HEK293 (cell line): Measurements from ENCODE around the gene ZNF469.

ENCODE experiments used
- CTCF ChIA-PET: fragments of 350-600 bp; formaldehyde crosslinking; extraction: SDS; loops from one replicate; lab custom pipeline; 2021; ENCODE audit warnings: antibody characterized with exemption; lab: Yijun Ruan, JAX
- POLR2A ChIA-PET: fragments of 300-600 bp; formaldehyde crosslinking; extraction: SDS; loops from one replicate; lab custom pipeline; 2020; ENCODE audit warnings: antibody characterized with exemption, inconsistent platforms; lab: Yijun Ruan, JAX
- H3K27ac ChIP-seq: fragments of 200-500 bp; sonication (Bioruptor generic); 2 replicates; pipeline ENCODE4 v1.5.1; 2014; ENCODE audit warnings: low read depth, low read length, control low read depth, inconsistent platforms; ENCODE audit errors: extremely low read depth
- H3K36me3 ChIP-seq, 2 experiments: fragments of 200-500 bp in 1 of 2; sonication (Bioruptor generic) in 1 of 2; 1 replicate in 1 of 2; 2 replicates in 1 of 2; pipeline ENCODE4 v1.5.1; 2014 to 2017; ENCODE audit warnings: inconsistent platforms in 2 of 2, low read length in 2 of 2; ENCODE audit not compliant: control insufficient read depth in 2 of 2, insufficient read depth in 1 of 2
- H3K4me1 ChIP-seq: fragments of 200-500 bp; sonication (Bioruptor generic); 2 replicates; pipeline ENCODE4 v1.5.1; 2014; ENCODE audit warnings: mild to moderate bottlenecking, low read length, inconsistent platforms; ENCODE audit not compliant: control insufficient read depth, insufficient read depth
- H3K4me3 ChIP-seq: 2 replicates; pipeline ENCODE4 v1.5.1; 2011; ENCODE audit warnings: low read depth, mild to moderate bottlenecking, control low read depth, low read length, moderate library complexity
- H3K9me3 ChIP-seq: fragments of 200-500 bp; sonication (Bioruptor generic); 2 replicates; pipeline ENCODE4 v1.5.1; 2014; ENCODE audit warnings: low read depth, low read length, inconsistent platforms; ENCODE audit not compliant: control insufficient read depth, insufficient read depth
- KLF1 ChIP-seq: fragments of 450-650 bp; formaldehyde crosslinking; IDR thresholded peaks from 2 replicates; pipeline ENCODE4 v1.5.1; 2016; ENCODE audit warnings: missing biosample characterization, missing genetic modification characterization
- KLF16 ChIP-seq: fragments of 450-650 bp; formaldehyde crosslinking; IDR thresholded peaks from 2 replicates; pipeline ENCODE4 v1.5.1; 2017; ENCODE audit warnings: missing biosample characterization, missing genetic modification characterization
- YY1 ChIP-seq: fragments of 450-650 bp; formaldehyde crosslinking; IDR thresholded peaks from 2 replicates; pipeline ENCODE4 v1.5.1; 2018; ENCODE audit warnings: missing biosample characterization, missing genetic modification characterization
- ZNF157 ChIP-seq: fragments of 450-650 bp; formaldehyde crosslinking; IDR thresholded peaks from 2 replicates; pipeline ENCODE4 v1.5.1; 2016; ENCODE audit warnings: missing biosample characterization, missing genetic modification characterization
- ZNF23 ChIP-seq: fragments of 450-650 bp; formaldehyde crosslinking; IDR thresholded peaks from 2 replicates; pipeline ENCODE4 v1.5.1; 2016; ENCODE audit warnings: missing biosample characterization, missing genetic modification characterization, borderline replicate concordance
- ZNF324 ChIP-seq: fragments of 450-650 bp; formaldehyde crosslinking; IDR thresholded peaks from 2 replicates; pipeline ENCODE4 v1.5.1; 2016; ENCODE audit warnings: missing biosample characterization, missing genetic modification characterization
- ZNF473 ChIP-seq: fragments of 450-650 bp; formaldehyde crosslinking; IDR thresholded peaks from 2 replicates; pipeline ENCODE4 v1.5.1; 2017; ENCODE audit warnings: missing biosample characterization, missing genetic modification characterization
- ZNF600 ChIP-seq: fragments of 450-650 bp; formaldehyde crosslinking; IDR thresholded peaks from 2 replicates; pipeline ENCODE4 v1.5.1; 2016; ENCODE audit warnings: missing biosample characterization, missing genetic modification characterization
- ZNF658 ChIP-seq: fragments of 450-650 bp; formaldehyde crosslinking; IDR thresholded peaks from 2 replicates; pipeline ENCODE4; 2016; ENCODE audit warnings: missing biosample characterization, missing genetic modification characterization
- ZNF677 ChIP-seq: fragments of 450-650 bp; IDR thresholded peaks from 2 replicates; pipeline ENCODE4 v1.5.0; 2018; ENCODE audit warnings: missing biosample characterization, mild to moderate bottlenecking, missing genetic modification characterization, moderate library complexity
- ZNF792 ChIP-seq: fragments of 450-650 bp; formaldehyde crosslinking; IDR thresholded peaks from 2 replicates; pipeline ENCODE4 v1.5.1; 2016; ENCODE audit warnings: missing biosample characterization, missing genetic modification characterization
- TF ChIP-seq, protein P1 (sequence below): fragments of 450-650 bp; formaldehyde crosslinking; IDR thresholded peaks from 2 replicates; pipeline ENCODE4 v1.5.1; 2016; ENCODE audit warnings: missing biosample characterization, missing genetic modification characterization
- TF ChIP-seq, protein P2 (sequence below): fragments of 450-650 bp; formaldehyde crosslinking; IDR thresholded peaks from 2 replicates; pipeline ENCODE4 v1.5.1; 2016; ENCODE audit warnings: missing biosample characterization, missing genetic modification characterization
- TF ChIP-seq, protein P3 (sequence below): fragments of 450-650 bp; IDR thresholded peaks from 2 replicates; pipeline ENCODE4 v1.5.1; 2018; ENCODE audit warnings: missing biosample characterization, mild to moderate bottlenecking, missing genetic modification characterization
- TF ChIP-seq, protein P4 (sequence below): fragments of 450-650 bp; formaldehyde crosslinking; conservative IDR thresholded peaks from 2 replicates; pipeline ENCODE4 v1.5.1; 2016; ENCODE audit warnings: low read depth, missing biosample characterization, missing genetic modification characterization
- TF ChIP-seq, protein P5 (sequence below): fragments of 450-650 bp; formaldehyde crosslinking; IDR thresholded peaks from 2 replicates; pipeline ENCODE4 v1.5.1; 2016; ENCODE audit warnings: missing biosample characterization, missing genetic modification characterization

ZNF469 gene

DNA sequence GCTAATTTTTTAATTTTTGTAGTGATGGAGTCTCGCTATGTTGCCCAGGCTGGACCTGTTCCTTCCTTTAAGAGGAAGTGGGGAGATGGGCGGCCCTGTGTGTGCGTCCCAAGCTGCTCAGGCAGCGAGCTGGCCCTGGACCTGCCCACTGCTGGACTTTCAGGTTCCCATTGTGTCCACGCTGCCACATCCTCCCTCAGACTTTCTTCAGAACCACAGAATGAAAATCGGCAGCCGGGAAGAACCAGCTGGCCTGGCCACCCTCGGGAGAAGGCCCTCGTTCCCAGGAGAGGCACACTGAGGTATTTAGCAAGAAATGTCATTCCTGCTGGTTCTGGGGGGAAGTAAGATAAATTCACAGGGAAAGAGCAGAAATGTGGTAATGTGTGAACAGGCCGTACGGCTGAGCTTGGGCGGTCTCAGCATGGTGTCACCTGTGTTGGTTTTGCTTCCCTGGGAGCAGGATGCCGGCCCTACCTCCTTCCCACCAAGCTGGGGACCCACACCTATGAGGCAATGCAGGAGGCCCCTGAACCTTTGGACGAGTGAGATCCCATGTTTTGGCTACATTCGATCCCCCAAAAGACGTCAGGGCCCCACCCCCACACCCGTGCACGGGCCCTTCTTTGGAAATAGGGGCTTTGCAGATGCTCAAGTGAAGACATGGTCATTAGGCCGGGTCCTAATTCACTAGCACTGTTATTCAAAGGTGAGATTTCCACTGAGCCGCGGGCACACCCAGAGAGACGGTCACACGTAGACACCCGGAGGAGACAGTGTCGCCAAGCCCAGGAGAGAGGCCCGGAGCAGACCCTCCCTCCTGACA is 35.9 kb upstream of the ZNF469 start (continued):
- TF ChIP-seq, protein P1, sequence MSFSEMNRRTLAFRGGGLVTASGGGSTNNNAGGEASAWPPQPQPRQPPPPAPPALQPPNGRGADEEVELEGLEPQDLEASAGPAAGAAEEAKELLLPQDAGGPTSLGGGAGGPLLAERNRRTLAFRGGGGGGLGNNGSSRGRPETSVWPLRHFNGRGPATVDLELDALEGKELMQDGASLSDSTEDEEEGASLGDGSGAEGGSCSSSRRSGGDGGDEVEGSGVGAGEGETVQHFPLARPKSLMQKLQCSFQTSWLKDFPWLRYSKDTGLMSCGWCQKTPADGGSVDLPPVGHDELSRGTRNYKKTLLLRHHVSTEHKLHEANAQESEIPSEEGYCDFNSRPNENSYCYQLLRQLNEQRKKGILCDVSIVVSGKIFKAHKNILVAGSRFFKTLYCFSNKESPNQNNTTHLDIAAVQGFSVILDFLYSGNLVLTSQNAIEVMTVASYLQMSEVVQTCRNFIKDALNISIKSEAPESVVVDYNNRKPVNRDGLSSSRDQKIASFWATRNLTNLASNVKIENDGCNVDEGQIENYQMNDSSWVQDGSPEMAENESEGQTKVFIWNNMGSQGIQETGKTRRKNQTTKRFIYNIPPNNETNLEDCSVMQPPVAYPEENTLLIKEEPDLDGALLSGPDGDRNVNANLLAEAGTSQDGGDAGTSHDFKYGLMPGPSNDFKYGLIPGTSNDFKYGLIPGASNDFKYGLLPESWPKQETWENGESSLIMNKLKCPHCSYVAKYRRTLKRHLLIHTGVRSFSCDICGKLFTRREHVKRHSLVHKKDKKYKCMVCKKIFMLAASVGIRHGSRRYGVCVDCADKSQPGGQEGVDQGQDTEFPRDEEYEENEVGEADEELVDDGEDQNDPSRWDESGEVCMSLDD = no peak
- TF ChIP-seq ZNF473 (no peak), ZNF600 (tag by site-specific recombination) (no peak), ZNF792 (tag by site-specific recombination) (no peak), YY1 (tag by site-specific recombination) (no peak)

DNA sequence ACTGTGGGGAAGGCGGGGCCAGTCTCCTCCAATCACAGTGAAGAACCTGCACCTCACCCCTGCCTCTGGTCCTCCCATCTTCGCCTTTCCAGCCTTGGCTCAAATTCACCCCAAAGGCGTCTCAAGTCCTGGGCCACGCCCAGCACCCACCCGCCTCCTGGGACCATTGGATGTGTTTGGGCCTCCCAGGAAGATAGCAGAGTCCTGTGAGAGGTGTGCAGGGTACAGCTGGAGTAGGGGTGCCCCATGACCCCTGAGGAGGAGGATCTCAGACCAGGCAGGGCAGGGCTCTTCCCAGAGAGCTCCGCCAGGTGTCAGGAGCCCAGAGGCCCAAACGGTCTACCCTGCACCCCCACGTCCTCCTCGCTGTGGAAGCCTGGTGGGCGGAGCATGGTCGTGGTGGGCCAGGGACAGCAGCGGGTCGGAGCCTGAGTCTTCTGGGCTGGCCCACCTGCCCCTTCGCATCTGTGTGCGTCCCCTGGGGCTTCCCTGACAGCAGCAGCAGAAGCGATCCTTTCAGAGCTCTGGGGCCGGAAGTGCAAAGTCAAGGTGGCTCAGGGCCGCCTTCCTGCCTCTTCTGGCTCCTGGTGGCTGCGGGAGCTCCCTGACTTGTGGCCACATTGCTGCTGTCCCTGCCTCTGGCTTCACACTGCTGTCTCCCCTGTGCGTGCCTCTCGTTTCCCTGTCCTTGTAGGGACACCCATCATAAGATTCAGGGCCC is 34.9 kb upstream of the ZNF469 start:
- CTCF ChIA-PET = interaction anchor here (0.7 kb wide), 1 partner anchor 35 kb away, joined by 6 read pairs; the partner anchor contains the start of gene ZNF469
- H3K4me1 ChIP-seq = no peaks in the 10 kb centered on the region
- H3K9me3 ChIP-seq = no peaks in the 10 kb centered on the region
- H3K4me3 ChIP-seq = no peak overlapping the region
- TF ChIP-seq, protein P2, sequence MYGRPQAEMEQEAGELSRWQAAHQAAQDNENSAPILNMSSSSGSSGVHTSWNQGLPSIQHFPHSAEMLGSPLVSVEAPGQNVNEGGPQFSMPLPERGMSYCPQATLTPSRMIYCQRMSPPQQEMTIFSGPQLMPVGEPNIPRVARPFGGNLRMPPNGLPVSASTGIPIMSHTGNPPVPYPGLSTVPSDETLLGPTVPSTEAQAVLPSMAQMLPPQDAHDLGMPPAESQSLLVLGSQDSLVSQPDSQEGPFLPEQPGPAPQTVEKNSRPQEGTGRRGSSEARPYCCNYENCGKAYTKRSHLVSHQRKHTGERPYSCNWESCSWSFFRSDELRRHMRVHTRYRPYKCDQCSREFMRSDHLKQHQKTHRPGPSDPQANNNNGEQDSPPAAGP (tag by site-specific recombination) = no peak
- TF ChIP-seq, protein P3, sequence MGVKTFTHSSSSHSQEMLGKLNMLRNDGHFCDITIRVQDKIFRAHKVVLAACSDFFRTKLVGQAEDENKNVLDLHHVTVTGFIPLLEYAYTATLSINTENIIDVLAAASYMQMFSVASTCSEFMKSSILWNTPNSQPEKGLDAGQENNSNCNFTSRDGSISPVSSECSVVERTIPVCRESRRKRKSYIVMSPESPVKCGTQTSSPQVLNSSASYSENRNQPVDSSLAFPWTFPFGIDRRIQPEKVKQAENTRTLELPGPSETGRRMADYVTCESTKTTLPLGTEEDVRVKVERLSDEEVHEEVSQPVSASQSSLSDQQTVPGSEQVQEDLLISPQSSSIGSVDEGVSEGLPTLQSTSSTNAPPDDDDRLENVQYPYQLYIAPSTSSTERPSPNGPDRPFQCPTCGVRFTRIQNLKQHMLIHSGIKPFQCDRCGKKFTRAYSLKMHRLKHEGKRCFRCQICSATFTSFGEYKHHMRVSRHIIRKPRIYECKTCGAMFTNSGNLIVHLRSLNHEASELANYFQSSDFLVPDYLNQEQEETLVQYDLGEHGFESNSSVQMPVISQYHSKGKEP = no peak
- no peak for TF ChIP-seq ZNF157
- TF ChIP-seq ZNF677 = no peak
- TF ChIP-seq, protein P4, sequence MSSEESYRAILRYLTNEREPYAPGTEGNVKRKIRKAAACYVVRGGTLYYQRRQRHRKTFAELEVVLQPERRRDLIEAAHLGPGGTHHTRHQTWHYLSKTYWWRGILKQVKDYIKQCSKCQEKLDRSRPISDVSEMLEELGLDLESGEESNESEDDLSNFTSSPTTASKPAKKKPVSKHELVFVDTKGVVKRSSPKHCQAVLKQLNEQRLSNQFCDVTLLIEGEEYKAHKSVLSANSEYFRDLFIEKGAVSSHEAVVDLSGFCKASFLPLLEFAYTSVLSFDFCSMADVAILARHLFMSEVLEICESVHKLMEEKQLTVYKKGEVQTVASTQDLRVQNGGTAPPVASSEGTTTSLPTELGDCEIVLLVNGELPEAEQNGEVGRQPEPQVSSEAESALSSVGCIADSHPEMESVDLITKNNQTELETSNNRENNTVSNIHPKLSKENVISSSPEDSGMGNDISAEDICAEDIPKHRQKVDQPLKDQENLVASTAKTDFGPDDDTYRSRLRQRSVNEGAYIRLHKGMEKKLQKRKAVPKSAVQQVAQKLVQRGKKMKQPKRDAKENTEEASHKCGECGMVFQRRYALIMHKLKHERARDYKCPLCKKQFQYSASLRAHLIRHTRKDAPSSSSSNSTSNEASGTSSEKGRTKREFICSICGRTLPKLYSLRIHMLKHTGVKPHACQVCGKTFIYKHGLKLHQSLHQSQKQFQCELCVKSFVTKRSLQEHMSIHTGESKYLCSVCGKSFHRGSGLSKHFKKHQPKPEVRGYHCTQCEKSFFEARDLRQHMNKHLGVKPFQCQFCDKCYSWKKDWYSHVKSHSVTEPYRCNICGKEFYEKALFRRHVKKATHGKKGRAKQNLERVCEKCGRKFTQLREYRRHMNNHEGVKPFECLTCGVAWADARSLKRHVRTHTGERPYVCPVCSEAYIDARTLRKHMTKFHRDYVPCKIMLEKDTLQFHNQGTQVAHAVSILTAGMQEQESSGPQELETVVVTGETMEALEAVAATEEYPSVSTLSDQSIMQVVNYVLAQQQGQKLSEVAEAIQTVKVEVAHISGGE (tag by site-specific recombination) = no peak
- TF ChIP-seq, protein P5, sequence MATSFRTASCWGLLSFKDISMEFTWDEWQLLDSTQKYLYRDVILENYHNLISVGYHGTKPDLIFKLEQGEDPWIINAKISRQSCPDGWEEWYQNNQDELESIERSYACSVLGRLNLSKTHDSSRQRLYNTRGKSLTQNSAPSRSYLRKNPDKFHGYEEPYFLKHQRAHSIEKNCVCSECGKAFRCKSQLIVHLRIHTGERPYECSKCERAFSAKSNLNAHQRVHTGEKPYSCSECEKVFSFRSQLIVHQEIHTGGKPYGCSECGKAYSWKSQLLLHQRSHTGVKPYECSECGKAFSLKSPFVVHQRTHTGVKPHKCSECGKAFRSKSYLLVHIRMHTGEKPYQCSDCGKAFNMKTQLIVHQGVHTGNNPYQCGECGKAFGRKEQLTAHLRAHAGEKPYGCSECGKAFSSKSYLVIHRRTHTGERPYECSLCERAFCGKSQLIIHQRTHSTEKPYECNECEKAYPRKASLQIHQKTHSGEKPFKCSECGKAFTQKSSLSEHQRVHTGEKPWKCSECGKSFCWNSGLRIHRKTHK = no peak
- TF ChIP-seq ZNF658 = no peak
- no peak for TF ChIP-seq KLF16 (tag by site-specific recombination)
- TF ChIP-seq ZNF23 (tag by site-specific recombination) = no peak
- no peak for TF ChIP-seq ZNF324 (tag by site-specific recombination)
- no peak for TF ChIP-seq KLF1 (tag by site-specific recombination)
- H3K27ac ChIP-seq = no peak overlapping the region
- POLR2A ChIA-PET = no interaction called here
- no peaks in the 10 kb centered on the region for H3K36me3 ChIP-seq
